Measurements from ENCODE around the gene MCF2L2.

- TF ChIP-seq EZH2 (IDR thresholded peaks at IDR 0.05; ENCODE audit: low read depth) = no peak
- no peak for TF ChIP-seq CTCF (conservative IDR thresholded peaks at IDR 0.05)
Observed at GRCh38 chr3:183356920-183357319, 71.5 kb downstream of the MCF2L2 start.
